Esophagus squamous epithelium (tissue), 5 donors: Measurements from ENCODE around the gene KRTAP5-6. TPM values are rescaled to one million over a fixed set of nuclear protein-coding genes. Genes with fewer than 3 reads are reported as not detected.

Experiments
- DNase-seq: peaks from one replicate; lab custom pipeline; 2025; lab: John Stamatoyannopoulos, UW
- H3K27ac ChIP-seq, 4 donors: fragments of 200-600 bp; sonication (generic); one replicate each; pipeline ENCODE4 v1.5.1; 2016 to 2019; ENCODE audit warnings: mild to moderate bottlenecking in 1 of 4
- H3K27me3 ChIP-seq, 4 donors: fragments of 200-600 bp; sonication (generic); 1 replicate in 3 of 4; 2 replicates in 1 of 4; pipeline versions ENCODE4 v1.5.1 to v1.6.0; 2017 to 2021; ENCODE audit warnings: antibody characterized with exemption in 1 of 4
- H3K36me3 ChIP-seq, 3 donors: fragments of 200-600 bp; sonication (generic); one replicate each; pipeline ENCODE4 v1.5.1; 2016 to 2019
- H3K4me1 ChIP-seq, 3 donors: fragments of 200-600 bp; sonication (generic); one replicate each; pipeline ENCODE4 v1.5.1; 2017 to 2019
- H3K4me3 ChIP-seq, 4 donors: fragments of 200-600 bp; sonication (generic); 1 replicate in 3 of 4; 2 replicates in 1 of 4; pipeline ENCODE4 v1.5.1; 2016 to 2019; ENCODE audit warnings: mild to moderate bottlenecking in 2 of 4, moderate library complexity in 1 of 4
- H3K9me3 ChIP-seq, 3 donors: fragments of 200-600 bp; sonication (generic); one replicate each; pipeline ENCODE4 v1.5.1; 2016 to 2019
- POLR2A ChIP-seq, 4 donors: fragments of 450-650 bp; IDR thresholded peaks; one replicate each; pipeline ENCODE4 v1.6.1; 2017; ENCODE audit warnings: antibody characterized with exemption in 4 of 4, mild to moderate bottlenecking in 4 of 4, moderate library complexity in 3 of 4
- WGBS, 2 donors: methylation state at CpG; one replicate each; pipeline ENCODE4 v1.1.5; 2018; 5-methylcytosine and 5-hydroxymethylcytosine counted together
- intact Hi-C: fragments of 100-400 bp; cut with DNase I; formaldehyde crosslinking; loops from one replicate; pipeline ENCODE4 v1.15.0; 2022
- total RNA-seq, 4 donors: library from RNA; depleted of rRNA; stranded (reverse); fragments of >200 nt; gene quantifications; one replicate each; pipeline ENCODE4 v1.1.0, GENCODE V29; 2016
- TF ChIP-seq, protein P1 (sequence below), 6 experiments: fragments of 450-650 bp in 4 of 6; fragments of 200-600 bp in 2 of 6; sonication (generic) in 2 of 6; IDR thresholded peaks; one replicate each; pipeline ENCODE4 v1.5.1; 2016 to 2019; ENCODE audit warnings: antibody characterized with exemption in 6 of 6, mild to moderate bottlenecking in 4 of 6, moderate library complexity in 4 of 6
- donor health status: DM: yes; HTN: yes; CAD: no.

KRTAP5-6 gene
- total RNA-seq, 4 donors from 2014 or later = not detected

DNA sequence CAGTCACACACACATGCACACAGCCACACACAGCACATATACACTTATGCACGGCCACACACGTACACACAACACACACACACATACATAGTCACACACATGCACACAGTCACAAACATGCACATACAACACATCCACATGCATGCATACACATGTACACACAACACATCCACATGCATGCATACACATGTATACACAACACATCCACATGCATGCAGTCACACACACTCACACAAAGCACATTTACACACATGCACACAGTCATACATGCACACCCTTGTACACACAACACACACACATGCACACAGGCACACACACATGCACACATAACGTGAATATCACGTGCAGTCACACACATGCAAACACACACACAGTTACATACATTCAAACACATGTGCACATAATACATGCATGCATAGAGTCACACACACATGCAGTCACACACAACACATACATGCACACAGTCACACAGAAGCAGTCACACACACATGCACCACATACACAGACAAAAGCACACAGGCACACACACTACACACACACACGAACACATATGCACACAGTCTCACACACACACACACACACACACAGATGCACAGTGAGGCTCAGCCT lies 34.6 kb downstream of the KRTAP5-6 start:
- Histone ChIP-seq H3K9me3 (peaks cover 0 to 7% (median 7%) of the 10 kb centered on the region in 3 donors), H3K4me1 (peaks cover 0 to 10% (median 0%) of the 10 kb centered on the region in 3 donors), H3K27me3 (peaks cover 0 to 98% (median 2%) of the 10 kb centered on the region in 4 donors), H3K27ac (no peak overlapping the region), H3K4me3 (no peak overlapping the region), H3K36me3 (no peaks in the 10 kb centered on the region)
- intact Hi-C loops = no loop called here
- WGBS, 2 donors = 74 to 83% methylated on average over 5 of the region's 5 CpGs
- TF ChIP-seq POLR2A (IDR thresholded peaks at IDR 0.05) = no peak
- TF ChIP-seq, protein P1, sequence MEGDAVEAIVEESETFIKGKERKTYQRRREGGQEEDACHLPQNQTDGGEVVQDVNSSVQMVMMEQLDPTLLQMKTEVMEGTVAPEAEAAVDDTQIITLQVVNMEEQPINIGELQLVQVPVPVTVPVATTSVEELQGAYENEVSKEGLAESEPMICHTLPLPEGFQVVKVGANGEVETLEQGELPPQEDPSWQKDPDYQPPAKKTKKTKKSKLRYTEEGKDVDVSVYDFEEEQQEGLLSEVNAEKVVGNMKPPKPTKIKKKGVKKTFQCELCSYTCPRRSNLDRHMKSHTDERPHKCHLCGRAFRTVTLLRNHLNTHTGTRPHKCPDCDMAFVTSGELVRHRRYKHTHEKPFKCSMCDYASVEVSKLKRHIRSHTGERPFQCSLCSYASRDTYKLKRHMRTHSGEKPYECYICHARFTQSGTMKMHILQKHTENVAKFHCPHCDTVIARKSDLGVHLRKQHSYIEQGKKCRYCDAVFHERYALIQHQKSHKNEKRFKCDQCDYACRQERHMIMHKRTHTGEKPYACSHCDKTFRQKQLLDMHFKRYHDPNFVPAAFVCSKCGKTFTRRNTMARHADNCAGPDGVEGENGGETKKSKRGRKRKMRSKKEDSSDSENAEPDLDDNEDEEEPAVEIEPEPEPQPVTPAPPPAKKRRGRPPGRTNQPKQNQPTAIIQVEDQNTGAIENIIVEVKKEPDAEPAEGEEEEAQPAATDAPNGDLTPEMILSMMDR (IDR thresholded peaks at IDR 0.05) = no peak
- DNase-seq = no peak

DNA sequence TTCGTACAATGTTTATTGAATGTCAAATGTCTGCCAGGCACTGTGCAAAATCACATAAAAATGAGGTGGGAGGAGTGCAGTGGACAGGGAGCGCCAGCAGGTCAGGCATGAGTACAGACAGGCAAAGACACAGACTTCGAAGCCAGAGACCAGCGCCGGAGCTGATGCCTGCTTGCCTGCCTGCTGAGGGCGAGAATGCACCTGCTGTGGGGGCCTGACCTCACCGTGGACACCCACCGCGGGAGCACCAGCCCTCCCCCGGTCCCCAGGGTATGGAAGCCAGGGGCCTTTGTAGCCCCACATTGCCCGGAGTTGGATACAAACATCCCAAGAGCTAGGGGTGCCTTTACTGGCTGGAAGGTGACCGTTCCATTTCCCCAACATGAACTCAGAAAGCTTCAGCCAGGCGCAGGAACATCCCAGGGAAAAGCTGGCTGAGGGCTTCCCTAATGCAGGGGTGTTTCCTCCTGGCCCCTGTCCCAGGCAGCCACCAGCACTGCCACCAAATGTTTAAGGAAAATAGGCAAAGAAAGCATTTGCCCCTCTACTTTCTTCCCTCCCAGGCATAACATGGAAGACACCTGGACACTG lies 35.5 kb downstream of the KRTAP5-6 start:
- DNase-seq = no peak
- 13 to 16% methylated on average over 5 to 11 of the region's 13 CpGs for WGBS, 2 donors
- Histone ChIP-seq H3K36me3 (no peaks in the 10 kb centered on the region), H3K9me3 (peaks cover 0 to 16% (median 14%) of the 10 kb centered on the region in 3 donors), H3K4me3 (no peak overlapping the region), H3K27me3 (peaks cover 0 to 97% (median 2%) of the 10 kb centered on the region in 4 donors), H3K4me1 (peaks cover 0 to 10% (median 0%) of the 10 kb centered on the region in 3 donors), H3K27ac (no peak overlapping the region)
- TF ChIP-seq POLR2A (IDR thresholded peaks at IDR 0.05) = no peak
- TF ChIP-seq, protein P1 (IDR thresholded peaks at IDR 0.05) = no peak
- intact Hi-C loops = no loop called here

DNA sequence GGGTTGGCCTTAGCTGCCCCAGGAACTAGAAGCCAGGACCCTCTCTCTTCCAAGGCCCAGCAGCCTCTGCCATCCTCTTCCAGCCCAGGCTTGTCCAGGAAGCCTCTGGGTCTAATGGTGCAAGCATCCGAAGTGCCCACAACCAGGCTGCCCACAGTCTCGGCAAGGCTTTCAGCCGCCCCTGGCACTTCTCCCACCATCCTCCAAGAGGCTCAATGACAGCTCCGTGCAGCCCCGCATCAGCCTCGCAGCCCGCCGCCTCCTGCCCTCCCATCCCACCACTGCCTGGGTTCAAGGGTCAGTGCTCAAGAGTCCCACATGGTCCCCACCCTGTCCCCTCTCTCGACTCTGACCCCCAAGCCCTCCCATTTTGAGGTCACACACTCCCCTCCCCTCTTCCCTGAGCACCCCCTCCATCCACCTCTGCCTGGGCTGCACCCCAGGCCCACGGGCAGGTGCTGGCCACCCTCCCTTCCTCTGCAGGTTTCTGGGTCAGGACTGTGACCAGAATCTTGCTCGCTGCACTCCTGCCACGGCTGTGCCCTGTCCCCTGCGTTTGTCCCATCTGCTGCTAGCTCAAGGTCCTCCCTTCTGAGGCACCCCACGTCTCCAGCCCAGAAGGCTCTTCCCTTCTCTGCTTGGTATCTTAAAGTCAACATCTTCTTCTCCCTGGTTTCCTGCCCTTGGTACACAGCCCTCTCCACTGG lies 36.2 kb downstream of the KRTAP5-6 start:
- no peaks in the 10 kb centered on the region for H3K36me3 ChIP-seq
- intact Hi-C loops = no loop called here
- H3K27ac ChIP-seq = no peak overlapping the region
- 57 to 61% methylated on average over 12 to 14 of the region's 14 CpGs for WGBS, 2 donors
- no peak for TF ChIP-seq POLR2A (IDR thresholded peaks at IDR 0.05)
- TF ChIP-seq, protein P1 (IDR thresholded peaks at IDR 0.05) = no peak
- peaks cover 0 to 16% (median 14%) of the 10 kb centered on the region in 3 donors for H3K9me3 ChIP-seq
- peaks cover 0 to 97% (median 2%) of the 10 kb centered on the region in 4 donors for H3K27me3 ChIP-seq
- peaks cover 0 to 10% (median 0%) of the 10 kb centered on the region in 3 donors for H3K4me1 ChIP-seq
- no peak overlapping the region for H3K4me3 ChIP-seq
- no peak for DNase-seq

DNA sequence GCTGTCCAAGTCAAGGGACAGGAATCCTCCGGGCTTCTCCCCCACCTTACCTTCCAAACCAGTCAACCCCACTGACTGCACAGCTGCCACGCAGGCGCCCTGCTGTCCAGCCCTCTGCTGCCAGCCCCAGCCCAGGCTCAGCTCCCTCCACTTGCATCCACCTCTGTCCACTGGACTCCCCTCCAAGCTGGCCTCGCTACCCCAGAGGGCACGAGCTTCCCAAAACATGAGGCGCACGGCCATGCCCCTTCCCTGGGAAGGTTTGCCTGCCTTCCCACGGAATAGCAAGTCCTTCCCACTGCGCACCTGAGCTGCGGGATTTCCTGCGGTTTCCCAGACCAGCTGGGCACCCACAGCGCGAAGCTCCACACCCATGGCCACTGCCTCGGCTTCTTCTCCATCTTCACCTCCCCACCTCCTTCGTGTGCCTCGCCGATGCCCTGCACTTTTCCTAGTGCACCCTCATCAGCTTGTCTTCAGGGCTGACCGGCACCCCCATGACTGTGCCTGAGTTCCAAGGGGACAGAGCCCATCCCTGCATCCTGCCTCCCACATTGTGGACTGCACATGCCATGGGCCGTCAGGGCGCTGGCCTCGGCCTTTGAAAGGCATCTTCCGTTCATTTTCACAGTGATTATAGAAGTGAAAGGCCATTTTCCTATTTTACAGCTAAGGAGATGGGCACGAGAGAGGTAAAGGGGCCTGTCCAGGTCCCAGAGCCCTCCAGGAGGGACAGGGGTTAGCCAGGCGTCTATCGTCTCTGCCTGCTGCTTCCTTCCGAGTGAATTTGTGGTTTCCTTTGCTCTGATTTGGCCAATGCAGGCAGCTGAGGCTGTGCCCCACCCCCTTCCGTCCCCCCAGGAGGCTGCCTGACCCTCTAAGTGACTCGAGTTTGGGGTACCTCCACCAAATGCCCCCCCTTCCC lies 37.0 kb downstream of the KRTAP5-6 start:
- peaks cover 0 to 97% (median 2%) of the 10 kb centered on the region in 4 donors for H3K27me3 ChIP-seq
- peaks cover 0 to 16% (median 14%) of the 10 kb centered on the region in 3 donors for H3K9me3 ChIP-seq
- 78 to 81% methylated on average over 21 to 22 of the region's 28 CpGs for WGBS, 2 donors
- intact Hi-C loops = no loop called here
- H3K4me3 ChIP-seq = no peak overlapping the region
- H3K4me1 ChIP-seq = peaks cover 0 to 10% (median 0%) of the 10 kb centered on the region in 3 donors
- no peak overlapping the region for H3K27ac ChIP-seq
- no peaks in the 10 kb centered on the region for H3K36me3 ChIP-seq
- TF ChIP-seq, protein P1 (IDR thresholded peaks at IDR 0.05) = no peak
- TF ChIP-seq POLR2A (IDR thresholded peaks at IDR 0.05) = no peak
- no peak for DNase-seq
